Chondrocyte (in vitro differentiated cells): Measurements from ENCODE around the gene UHRF1. TPM values are rescaled to one million over a fixed set of nuclear protein-coding genes. Genes with fewer than 3 reads are reported as not detected.

Experiments used
- DNase-seq: peaks from one replicate; pipeline ENCODE4 v3.0.0; 2021; ENCODE audit warnings: mixed read lengths, low spot score
- H3K27ac Mint-ChIP-seq: one replicate; pipeline ENCODE4 v1.8.0; 2021; ENCODE audit warnings: mild to moderate bottlenecking, moderate library complexity, mixed read lengths; ENCODE audit not compliant: unreplicated experiment
- H3K27me3 Mint-ChIP-seq: 2 replicates; pipeline ENCODE4 v1.8.0; 2021; ENCODE audit warnings: low read depth, mixed read lengths
- H3K36me3 Mint-ChIP-seq: 2 replicates; pipeline ENCODE4 v1.8.0; 2021; ENCODE audit warnings: low read depth, mixed read lengths
- H3K4me1 Mint-ChIP-seq: 2 replicates; pipeline ENCODE4 v1.8.0; 2021; ENCODE audit warnings: low read depth, mild to moderate bottlenecking, mixed read lengths
- H3K4me3 Mint-ChIP-seq: one replicate; pipeline ENCODE4 v1.8.0; 2021; ENCODE audit warnings: mild to moderate bottlenecking, moderate library complexity, mixed read lengths; ENCODE audit not compliant: unreplicated experiment
- H3K9me3 Mint-ChIP-seq: 2 replicates; pipeline ENCODE4 v1.8.0; 2021; ENCODE audit warnings: low read depth, mixed read lengths
- CTCF ChIP-seq: fragments of 200-600 bp; sonication (generic); IDR thresholded peaks from 2 replicates; pipeline ENCODE4 v1.5.0; 2021; ENCODE audit warnings: antibody characterized with exemption, mild to moderate bottlenecking, moderate library complexity
- total RNA-seq: library from RNA; stranded (reverse); gene quantifications from 3 replicates; pipeline ENCODE4 v1.2.1, GENCODE V29; 2021

UHRF1 gene
- total RNA-seq, 1 donor from 2014 or later: 17.4 TPM

- Mint-ChIP-seq H3K27me3 (no peaks in the 10 kb centered on the region), H3K4me1 (peaks cover 47% of the 10 kb centered on the region), H3K27ac (peak overlapping the region; percentile 86), H3K4me3 (peak overlapping the region; percentile 92), H3K36me3 (no peaks in the 10 kb centered on the region), H3K9me3 (no peaks in the 10 kb centered on the region)
- no peak for TF ChIP-seq CTCF
- DNase-seq: no peak
Measured at GRCh38 chr19:4969292-4969771, 60.0 kb downstream of the UHRF1 start.

- H3K9me3 Mint-ChIP-seq: no peaks in the 10 kb centered on the region
- H3K27ac Mint-ChIP-seq: peak overlapping the region; percentile 86
- H3K4me1 Mint-ChIP-seq: peaks cover 52% of the 10 kb centered on the region
- TF ChIP-seq CTCF: no peak
- H3K36me3 Mint-ChIP-seq: peaks cover 2% of the 10 kb centered on the region
- H3K4me3 Mint-ChIP-seq: peak overlapping the region; percentile 92
- no peak for DNase-seq
- H3K27me3 Mint-ChIP-seq: no peaks in the 10 kb centered on the region
Measured at GRCh38 chr19:4969772-4970531, 60.7 kb downstream of the UHRF1 start.

DNA sequence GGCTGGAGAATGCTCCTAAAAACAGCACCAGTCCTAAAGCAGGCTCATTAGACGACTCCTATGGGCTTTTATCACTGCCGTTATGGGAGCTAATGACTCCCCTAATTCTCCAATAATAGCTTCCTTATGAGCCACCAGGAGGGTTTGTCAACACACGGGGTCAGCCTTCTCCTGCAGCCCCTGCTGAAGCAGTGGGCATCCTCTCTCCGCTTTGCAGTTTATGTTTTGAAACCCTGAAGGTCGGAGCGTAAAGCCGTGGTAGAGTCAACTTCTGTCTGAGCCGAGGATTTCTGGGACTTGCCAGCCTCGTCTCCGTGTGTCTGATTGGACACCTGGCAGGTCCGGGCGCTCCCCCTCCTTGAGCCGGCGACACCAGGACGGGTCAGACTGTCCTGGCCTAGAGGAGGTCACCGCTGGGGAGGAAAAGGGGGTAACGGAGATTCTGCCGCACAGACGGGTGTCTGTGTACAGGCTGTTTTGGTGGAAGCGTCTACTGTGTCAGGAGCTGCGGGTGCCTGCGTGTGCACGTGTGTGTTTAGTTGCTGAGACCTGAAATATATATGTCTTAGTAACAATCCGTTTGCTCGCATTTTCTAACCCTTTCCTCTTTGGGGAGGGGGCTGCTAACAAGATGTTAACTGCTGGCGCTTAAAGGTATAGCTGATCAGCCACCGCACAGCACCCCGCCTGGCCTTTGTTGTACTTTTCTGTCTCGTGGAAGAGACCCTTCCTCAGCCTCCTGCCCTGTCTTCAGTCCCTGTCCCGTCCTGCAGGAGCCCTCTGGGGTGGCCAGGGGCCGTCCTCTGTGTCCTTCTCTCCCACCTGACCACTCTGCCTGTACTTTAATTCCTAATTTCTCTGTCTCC lies 61.5 kb downstream of the UHRF1 start:
- no peak for DNase-seq
- Mint-ChIP-seq H3K27me3 (no peaks in the 10 kb centered on the region), H3K27ac (peak overlapping the region; percentile 86), H3K4me3 (peak overlapping the region; percentile 92), H3K4me1 (peaks cover 56% of the 10 kb centered on the region), H3K36me3 (peaks cover 2% of the 10 kb centered on the region), H3K9me3 (no peaks in the 10 kb centered on the region)
- no peak for TF ChIP-seq CTCF

DNA sequence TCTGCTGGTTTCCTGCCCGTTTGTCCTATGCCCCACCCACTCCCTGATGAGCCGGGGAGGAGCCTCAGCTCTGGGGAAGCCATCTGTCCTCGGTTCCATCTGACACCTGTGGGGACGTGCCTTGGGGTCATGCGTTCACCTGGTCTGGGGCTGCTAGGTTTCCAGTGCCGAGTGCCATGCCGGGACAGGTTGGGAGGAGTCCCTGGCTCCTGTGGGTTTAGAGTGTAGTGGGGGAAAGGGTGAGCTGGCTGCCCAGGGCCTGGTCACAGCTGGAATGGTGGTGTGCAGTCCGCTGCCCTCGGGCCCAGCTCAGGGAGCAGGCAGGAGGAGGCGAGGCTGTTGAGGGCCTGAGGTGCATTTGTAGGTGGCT lies 62.1 kb downstream of the UHRF1 start:
- Mint-ChIP-seq H3K36me3 (peaks cover 2% of the 10 kb centered on the region), H3K4me1 (peaks cover 59% of the 10 kb centered on the region), H3K27ac (peak overlapping the region; percentile 86), H3K27me3 (no peaks in the 10 kb centered on the region), H3K9me3 (no peaks in the 10 kb centered on the region), H3K4me3 (peak overlapping the region; percentile 92)
- TF ChIP-seq CTCF: no peak
- no peak for DNase-seq

DNA sequence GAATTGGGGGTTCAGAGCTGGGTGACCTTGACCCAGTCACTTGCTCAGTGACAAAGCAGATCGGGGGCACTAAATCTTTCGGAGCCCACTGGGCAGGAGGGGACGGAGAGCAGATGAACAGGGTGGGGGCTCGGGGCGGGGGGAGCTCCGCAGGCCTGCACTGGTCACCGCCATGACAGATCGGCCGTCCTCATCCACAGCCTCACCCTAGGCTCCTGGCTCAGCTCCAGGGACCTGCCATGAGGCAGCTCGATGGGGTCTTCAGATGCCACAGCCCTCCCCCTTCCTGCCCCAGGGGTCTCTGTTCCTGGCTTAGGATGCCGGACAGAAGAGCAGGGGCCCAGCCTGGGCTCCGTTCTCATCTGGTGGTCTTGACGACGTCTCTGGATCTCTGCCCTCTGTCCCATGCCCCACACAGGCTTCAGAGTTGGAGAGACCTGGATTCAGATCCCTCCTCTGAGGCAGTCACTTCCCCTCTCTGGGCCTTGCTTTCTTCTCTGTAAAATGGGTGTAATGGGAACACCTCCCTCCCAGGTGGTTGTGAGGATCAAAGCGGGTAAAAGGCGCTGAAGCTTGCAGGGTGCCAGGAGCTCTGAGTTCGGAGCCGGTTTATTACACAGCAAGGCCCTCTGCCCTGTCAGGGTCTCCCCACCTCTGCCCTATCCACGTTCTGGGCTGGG lies 62.7 kb downstream of the UHRF1 start:
- no peak for DNase-seq
- Mint-ChIP-seq H3K27ac (peak overlapping the region; percentile 86), H3K4me3 (peak overlapping the region; percentile 92), H3K27me3 (no peaks in the 10 kb centered on the region), H3K4me1 (peaks cover 63% of the 10 kb centered on the region), H3K9me3 (no peaks in the 10 kb centered on the region), H3K36me3 (peaks cover 2% of the 10 kb centered on the region)
- TF ChIP-seq CTCF: no peak
